ENCODE results near the gene MATK. TPM values are rescaled to one million over a fixed set of nuclear protein-coding genes. Genes with fewer than 3 reads are reported as not detected.

The MATK gene
- polyA plus RNA-seq, 1 experiment, result not detected

DNA sequence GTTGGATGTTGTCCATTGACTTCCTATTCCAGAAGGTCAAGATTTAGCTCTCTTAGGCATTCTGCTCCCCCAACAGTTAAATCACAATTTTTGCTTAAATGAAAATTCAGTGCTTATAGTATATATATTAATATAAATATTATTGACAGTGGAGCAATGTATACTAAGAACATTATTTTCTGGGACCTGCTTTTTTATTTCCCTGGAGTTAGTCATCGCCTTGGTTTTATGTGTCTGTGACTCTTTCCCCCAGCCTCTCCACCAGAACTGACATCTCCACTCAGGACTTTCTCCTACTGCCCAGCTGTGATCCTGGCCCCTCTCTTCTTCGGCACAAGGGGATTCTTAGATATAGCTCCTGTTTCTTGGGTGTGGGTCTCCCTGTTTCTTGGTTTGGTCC, 10.2 kb upstream of the MATK start:
- H3K27me3 ChIP-seq (ENCODE audit: control insufficient read depth, insufficient read depth, low read length), result peaks cover 20% of the 10 kb centered on the region
- TF ChIP-seq CTCF (IDR thresholded peaks at IDR 0.05; ENCODE audit: low read depth, low read length), result no peak
- H3K4me3 ChIP-seq (ENCODE audit: low read depth, low read length), result no peak overlapping the region
- H3K9me3 ChIP-seq (ENCODE audit: control insufficient read depth, insufficient read depth, low read length), result no peaks in the 10 kb centered on the region; the same call in none of the 2 replicates
- CTCF ChIA-PET, result no interaction called here
- H3K27ac ChIP-seq (ENCODE audit: low read depth, low read length), result no peak overlapping the region
- POLR2A ChIA-PET, result no interaction called here
- DNase-seq (ENCODE audit: low read depth, low spot score), result no peak

- DNase-seq (ENCODE audit: low read depth, low spot score), result no peak
- Histone ChIP-seq H3K27me3 (ENCODE audit: control insufficient read depth, insufficient read depth, low read length) (peaks cover 14% of the 10 kb centered on the region), H3K4me3 (ENCODE audit: low read depth, low read length) (no peak overlapping the region), H3K9me3 (ENCODE audit: control insufficient read depth, insufficient read depth, low read length) (no peaks in the 10 kb centered on the region; the same call in none of the 2 replicates), H3K27ac (ENCODE audit: low read depth, low read length) (no peak overlapping the region)
- ChIA-PET CTCF (no interaction called here), POLR2A (no interaction called here)
- TF ChIP-seq CTCF (IDR thresholded peaks at IDR 0.05; ENCODE audit: low read depth, low read length), result no peak
These were observed 7.6 kb upstream of the MATK start for GRCh38 chr19:3793799-3794198.

- POLR2A ChIA-PET, result no interaction called here
- no peak for DNase-seq (ENCODE audit: low read depth, low spot score)
- TF ChIP-seq CTCF (IDR thresholded peaks at IDR 0.05; ENCODE audit: low read depth, low read length), result no peak
These were observed 5.9 kb upstream of the MATK start for GRCh38 chr19:3792114-3792513.

DNA sequence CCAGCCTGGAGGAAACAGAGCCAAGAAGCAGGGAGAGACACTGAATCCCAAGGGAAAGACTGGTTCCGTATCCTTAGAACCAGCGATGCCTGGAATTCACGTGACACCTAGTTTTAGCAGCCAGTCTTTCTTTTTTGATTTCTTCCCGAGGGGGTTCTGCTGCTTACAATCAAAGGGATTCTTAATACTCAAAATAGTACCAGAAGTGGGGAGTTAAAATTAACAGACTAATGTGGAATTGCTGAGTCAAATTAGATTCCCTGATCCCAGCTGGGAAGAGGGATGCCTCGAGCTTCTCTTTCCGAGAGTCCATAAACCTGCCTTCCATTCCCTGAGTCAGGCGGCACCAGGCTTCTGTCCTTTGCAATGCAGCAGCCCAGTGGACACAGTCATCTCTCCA, 4.8 kb upstream of the MATK start:
- TF ChIP-seq CTCF (IDR thresholded peaks at IDR 0.05; ENCODE audit: low read depth, low read length), result no peak
- no peaks in the 10 kb centered on the region; the same call in none of the 2 replicates for H3K9me3 ChIP-seq (ENCODE audit: control insufficient read depth, insufficient read depth, low read length)
- no peak overlapping the region for H3K4me3 ChIP-seq (ENCODE audit: low read depth, low read length)
- ChIA-PET POLR2A (no interaction called here), CTCF (no interaction called here)
- no peak overlapping the region for H3K27ac ChIP-seq (ENCODE audit: low read depth, low read length)
- peaks cover 17% of the 10 kb centered on the region for H3K27me3 ChIP-seq (ENCODE audit: control insufficient read depth, insufficient read depth, low read length)
- DNase-seq (ENCODE audit: low read depth, low spot score), result no peak

More at GRCh38 chr19:3792114-3792513, 5.9 kb upstream of the MATK start:
- no peaks in the 10 kb centered on the region; the same call in none of the 2 replicates for H3K9me3 ChIP-seq (ENCODE audit: control insufficient read depth, insufficient read depth, low read length)
- no peak overlapping the region for H3K4me3 ChIP-seq (ENCODE audit: low read depth, low read length)
- peaks cover 13% of the 10 kb centered on the region for H3K27me3 ChIP-seq (ENCODE audit: control insufficient read depth, insufficient read depth, low read length)
- no peak overlapping the region for H3K27ac ChIP-seq (ENCODE audit: low read depth, low read length)
- CTCF ChIA-PET, result no interaction called here

GRCh38 chr19:3790209-3790734, 4.1 kb upstream of the MATK start:
- ChIA-PET CTCF (no interaction called here), POLR2A (no interaction called here)

More at GRCh38 chr19:3790209-3790734, 4.1 kb upstream of the MATK start:
- TF ChIP-seq CTCF (IDR thresholded peaks at IDR 0.05; ENCODE audit: low read depth, low read length), result no peak
- Histone ChIP-seq H3K9me3 (ENCODE audit: control insufficient read depth, insufficient read depth, low read length) (no peaks in the 10 kb centered on the region; the same call in none of the 2 replicates), H3K4me3 (ENCODE audit: low read depth, low read length) (no peak overlapping the region), H3K27ac (ENCODE audit: low read depth, low read length) (no peak overlapping the region), H3K27me3 (ENCODE audit: control insufficient read depth, insufficient read depth, low read length) (peaks cover 21% of the 10 kb centered on the region)
- no peak for DNase-seq (ENCODE audit: low read depth, low spot score)

All from AG04450 (cell line).